ENCODE results near the gene CORO2A. TPM values are rescaled to one million over a fixed set of nuclear protein-coding genes. Genes with fewer than 3 reads are reported as not detected.
"Not testable (repeated sequence)": the region's sequence is repeated elsewhere in the genome, so short reads cannot be mapped to it uniquely, and the experiment has no call there.

CORO2A gene
- total RNA-seq, 4 donors from 2014 or later = 0.77 to 4.8 (median 0.86) TPM

DNA sequence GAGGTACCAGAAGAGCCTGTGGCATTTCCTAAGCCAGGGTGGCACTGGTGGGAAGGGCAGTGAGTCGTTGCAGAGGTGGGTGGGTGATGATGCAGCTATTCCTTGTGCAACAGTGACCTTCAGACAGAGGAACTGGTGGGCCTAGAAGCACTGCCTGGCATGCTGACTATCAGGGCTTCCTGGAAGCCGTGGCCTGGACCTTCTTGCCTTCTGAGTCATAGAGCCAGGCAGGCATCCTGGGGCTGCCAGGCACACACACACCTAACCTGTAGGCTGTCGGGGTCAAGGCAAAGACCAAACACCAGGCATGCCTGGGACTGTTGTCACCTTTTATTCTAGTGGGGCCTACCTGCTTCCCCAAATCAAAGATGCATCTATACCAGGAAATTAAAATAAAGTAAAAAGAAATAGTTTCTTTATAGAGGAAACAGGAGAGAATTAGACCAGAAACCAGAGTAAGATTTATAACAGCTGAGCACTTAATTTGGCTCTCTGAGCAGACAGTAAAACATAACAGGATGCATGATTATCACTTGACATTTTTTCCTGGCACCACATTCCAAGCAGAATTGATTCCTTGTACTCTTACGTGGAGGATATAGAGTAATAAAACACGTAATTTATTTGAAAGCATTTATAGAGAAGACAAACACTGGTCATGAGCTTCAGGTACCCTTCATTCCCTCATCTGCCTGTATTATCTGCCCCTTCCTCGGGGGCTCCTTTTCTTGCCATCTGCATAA lies 110.8 kb downstream of the CORO2A start:
- WGBS, 2 donors (ENCODE audit: low coverage in 1 of 2) = 69 to 72% methylated on average over 3 of the region's 6 CpGs
- H3K36me3 ChIP-seq = peaks cover 0 to 76% of the 10 kb centered on the region in 2 donors

DNA sequence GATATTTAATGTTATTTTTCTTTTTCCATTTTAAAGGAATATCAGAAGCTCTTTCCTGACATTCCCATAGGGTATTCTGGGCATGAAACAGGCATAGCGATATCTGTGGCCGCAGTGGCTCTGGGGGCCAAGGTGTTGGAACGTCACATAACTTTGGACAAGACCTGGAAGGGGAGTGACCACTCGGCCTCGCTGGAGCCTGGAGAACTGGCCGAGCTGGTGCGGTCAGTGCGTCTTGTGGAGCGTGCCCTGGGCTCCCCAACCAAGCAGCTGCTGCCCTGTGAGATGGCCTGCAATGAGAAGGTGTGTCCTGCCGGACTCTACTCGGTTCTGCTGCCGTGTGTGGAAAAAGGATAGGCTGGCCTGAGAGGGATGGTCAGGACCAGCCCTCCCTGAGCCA lies 111.7 kb downstream of the CORO2A start:
- WGBS, 2 donors (ENCODE audit: low coverage in 1 of 2) = 93% methylated on average over 3 of the region's 12 CpGs; no CpG with 5 or more reads in 1 of the 2 donors
- Histone ChIP-seq H3K27me3 (no peaks in the 10 kb centered on the region), H3K4me3 (no peak overlapping the region), H3K27ac (no peak overlapping the region), H3K4me1 (no peaks in the 10 kb centered on the region), H3K9me3 (no peaks in the 10 kb centered on the region), H3K36me3 (peaks cover 0 to 76% of the 10 kb centered on the region in 2 donors)
- ATAC-seq = no peak
- no peak for TF ChIP-seq CTCF (IDR thresholded peaks at IDR 0.05)
- TF ChIP-seq POLR2A (IDR thresholded peaks at IDR 0.05) = no peak
- no peak for TF ChIP-seq POLR2AphosphoS5 (IDR thresholded peaks at IDR 0.05)
- TF ChIP-seq EP300 (IDR thresholded peaks at IDR 0.05) = no peak

More for the DNA sequence above, 110.8 kb downstream of the CORO2A start:
- H3K4me1 ChIP-seq = no peaks in the 10 kb centered on the region
- peak overlapping the region in 1 of 4 donors; percentile 14 for H3K27ac ChIP-seq
- peak; percentile 38 for ATAC-seq
- H3K9me3 ChIP-seq = no peaks in the 10 kb centered on the region
- H3K27me3 ChIP-seq = no peaks in the 10 kb centered on the region
- no peak for TF ChIP-seq CTCF (IDR thresholded peaks at IDR 0.05)
- TF ChIP-seq EP300 (IDR thresholded peaks at IDR 0.05) = no peak
- peak; percentile 69 for TF ChIP-seq POLR2AphosphoS5 (IDR thresholded peaks at IDR 0.05)
- H3K4me3 ChIP-seq = no peak overlapping the region

DNA sequence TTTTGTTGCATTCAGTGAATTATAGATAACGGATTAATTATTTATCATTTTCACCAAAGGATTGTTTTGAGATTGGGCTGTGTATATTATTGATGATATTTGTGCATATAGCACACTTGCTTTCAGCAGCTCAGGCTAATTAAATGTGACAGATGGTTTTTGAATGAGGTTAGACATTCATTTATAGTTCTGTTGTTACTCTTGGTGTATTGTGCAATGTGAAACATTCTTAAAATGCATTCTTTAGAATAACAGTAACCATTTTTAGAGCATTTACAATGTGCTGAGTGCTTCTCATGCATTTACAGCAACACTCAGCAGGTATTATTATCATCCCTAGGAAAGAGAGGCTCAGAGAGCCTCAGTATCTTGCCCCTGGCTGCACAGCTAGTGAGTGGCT lies 112.1 kb downstream of the CORO2A start:
- H3K4me3 ChIP-seq = no peak overlapping the region
- ATAC-seq = no peak
- H3K27ac ChIP-seq = no peak overlapping the region
- WGBS, 2 donors (ENCODE audit: low coverage in 1 of 2) = 95 to 100% methylated on average over 1 of the region's 1 CpG
- H3K27me3 ChIP-seq = no peaks in the 10 kb centered on the region
- no peaks in the 10 kb centered on the region for H3K9me3 ChIP-seq
- no peaks in the 10 kb centered on the region for H3K4me1 ChIP-seq
- no peak for TF ChIP-seq EP300 (IDR thresholded peaks at IDR 0.05)
- TF ChIP-seq POLR2AphosphoS5 (IDR thresholded peaks at IDR 0.05) = no peak
- TF ChIP-seq CTCF (IDR thresholded peaks at IDR 0.05) = no peak
- no peak for TF ChIP-seq POLR2A (IDR thresholded peaks at IDR 0.05)
- H3K36me3 ChIP-seq = peaks cover 0 to 76% of the 10 kb centered on the region in 2 donors

- no peaks in the 10 kb centered on the region for H3K9me3 ChIP-seq
- H3K36me3 ChIP-seq = peaks cover 0 to 63% of the 10 kb centered on the region in 2 donors
- no peak for ATAC-seq
- no peak for TF ChIP-seq POLR2AphosphoS5 (IDR thresholded peaks at IDR 0.05)
- no peak for TF ChIP-seq CTCF (IDR thresholded peaks at IDR 0.05)
- TF ChIP-seq POLR2A (IDR thresholded peaks at IDR 0.05) = no peak
- TF ChIP-seq EP300 (IDR thresholded peaks at IDR 0.05) = no peak
- no peak overlapping the region for H3K4me3 ChIP-seq
- H3K27ac ChIP-seq = no peak overlapping the region
- H3K4me1 ChIP-seq = peaks cover 0 to 10% (median 0%) of the 10 kb centered on the region in 3 donors
- no peaks in the 10 kb centered on the region for H3K27me3 ChIP-seq
- 73 to 78% methylated on average over 5 of the region's 5 CpGs for WGBS, 2 donors (ENCODE audit: low coverage in 1 of 2)
Measured at GRCh38 chr9:98078895-98079294, 113.5 kb downstream of the CORO2A start.

GRCh38 chr9:98076514-98076890 lies 115.9 kb downstream of the CORO2A start:
- 88 to 100% methylated on average over 1 of the region's 8 CpGs for WGBS, 2 donors (ENCODE audit: low coverage in 1 of 2)
- not testable (repeated sequence) for H3K27ac ChIP-seq, H3K9me3 ChIP-seq, H3K27me3 ChIP-seq, ATAC-seq, H3K4me3 ChIP-seq
- Histone ChIP-seq H3K36me3 (peaks cover 0 to 44% of the 10 kb centered on the region in 2 donors), H3K4me1 (peaks cover 0 to 10% (median 0%) of the 10 kb centered on the region in 3 donors)
